Endothelial cell of umbilical vein (primary cell): ENCODE measurements around the gene PFKFB4. TPM values are rescaled to one million over a fixed set of nuclear protein-coding genes. Genes with fewer than 3 reads are reported as not detected.
A peak's percentile ranks its signal among the peaks of the same experiment; 100 is the strongest.

Source experiments
- BruUV-seq: library from RNA; stranded (reverse); fragments of 400-500 nt; replicated peaks from 2 replicates; lab custom pipeline; 2021; lab: Mats Ljungman, UMichigan
- CTCF ChIA-PET: fragments of 300-600, 350-600 bp; sonication (Branson Sonifier 250); formaldehyde crosslinking; loops from one replicate; lab custom pipeline; 2021; ENCODE audit warnings: antibody characterized with exemption, inconsistent platforms; lab: Charles Lee
- POLR2A ChIA-PET: fragments of 300-600, 350-600 bp; sonication (Branson Sonifier 250); formaldehyde crosslinking; loops from one replicate; lab custom pipeline; 2021; ENCODE audit warnings: antibody characterized with exemption, inconsistent platforms; lab: Charles Lee
- DNase-seq: peaks from one replicate; pipeline ENCODE4 v3.0.0-alpha.2; 2011; ENCODE audit warnings: low read depth, low spot score
- FAIRE-seq: peaks from 2 replicates; lab custom pipeline; 2011; peaks lifted over from hg19 to GRCh38; lab: Jason Lieb, UNC
- H2AFZ ChIP-seq: 2 replicates; pipeline ENCODE4 v1.6.0; 2012; ENCODE audit warnings: low read depth, low read length, control low read depth, inconsistent platforms
- H3K27ac ChIP-seq: 2 replicates; pipeline ENCODE4 v1.5.1; 2011; ENCODE audit warnings: low read depth, mild to moderate bottlenecking, control low read depth, low read length, moderate library complexity; ENCODE audit not compliant: insufficient read depth
- H3K27me3 ChIP-seq, 2 experiments: 2 replicates each; pipeline versions ENCODE4 v1.6.0 to v1.6.1; 2011; ENCODE audit warnings: low read length in 2 of 2, mixed read lengths in 1 of 2; ENCODE audit not compliant: control insufficient read depth in 2 of 2, insufficient read depth in 2 of 2
- H3K36me3 ChIP-seq, 2 experiments: 2 replicates in 1 of 2; 3 replicates in 1 of 2; pipeline ENCODE4 v1.5.1; 2011; ENCODE audit warnings: low read length in 2 of 2, mild to moderate bottlenecking in 1 of 2, moderate library complexity in 1 of 2; ENCODE audit not compliant: control insufficient read depth in 2 of 2, insufficient read depth in 2 of 2; ENCODE audit errors: extremely low read depth in 1 of 2
- H3K4me1 ChIP-seq: 3 replicates; pipeline ENCODE4 v1.5.1; 2011; ENCODE audit warnings: mild to moderate bottlenecking, low read length; ENCODE audit not compliant: control insufficient read depth, insufficient read depth; ENCODE audit errors: extremely low read depth
- H3K4me2 ChIP-seq: 2 replicates; pipeline ENCODE4 v1.6.1; 2011; ENCODE audit warnings: low read length, control low read depth, mixed read lengths; ENCODE audit not compliant: insufficient read depth
- H3K4me3 ChIP-seq, 3 experiments: fragments of 200-600 bp in 1 of 3; sonication (generic), shearing (Covaris generic) in 1 of 3; replicated peaks in 1 of 3; 2 replicates each; pipeline ENCODE4 v1.5.1; 2011 to 2016; ENCODE audit warnings: control low read depth in 3 of 3, low read length in 3 of 3, mild to moderate bottlenecking in 2 of 3, inconsistent platforms in 1 of 3, low read depth in 1 of 3, moderate library complexity in 1 of 3; ENCODE audit not compliant: insufficient read depth in 1 of 3
- H3K79me2 ChIP-seq: 2 replicates; pipeline ENCODE4 v1.6.0; 2012; ENCODE audit warnings: low read length, inconsistent platforms; ENCODE audit not compliant: control insufficient read depth, insufficient read depth
- H3K9ac ChIP-seq: replicated peaks from 2 replicates; pipeline ENCODE3; 2011; ENCODE audit warnings: low read length, control low read depth; ENCODE audit not compliant: insufficient read depth; ENCODE audit errors: extremely low read depth
- H3K9me1 ChIP-seq: replicated peaks from 3 replicates; pipeline ENCODE4 v1.6.0; 2011; ENCODE audit warnings: mild to moderate bottlenecking, low read length; ENCODE audit not compliant: control insufficient read depth, insufficient read depth; ENCODE audit errors: extremely low read depth
- H3K9me3 ChIP-seq: replicated peaks from 2 replicates; pipeline ENCODE4 v1.5.1; 2012; ENCODE audit warnings: low read length, inconsistent platforms; ENCODE audit not compliant: control insufficient read depth, insufficient read depth
- H4K20me1 ChIP-seq: replicated peaks from 2 replicates; pipeline ENCODE3; 2011; ENCODE audit warnings: mild to moderate bottlenecking, low read length; ENCODE audit not compliant: control insufficient read depth, insufficient read depth; ENCODE audit errors: extremely low read depth
- EZH2 ChIP-seq: IDR thresholded peaks from 2 replicates; pipeline ENCODE4 v1.6.1; 2012; ENCODE audit warnings: borderline replicate concordance, low read depth, mild to moderate bottlenecking, moderate library complexity, low read length, inconsistent platforms; ENCODE audit not compliant: severe bottlenecking
- MYC ChIP-seq: IDR thresholded peaks from one replicate; pipeline ENCODE4 v1.6.1; 2011; ENCODE audit warnings: mild to moderate bottlenecking, low read depth, low read length
- POLR2A ChIP-seq: IDR thresholded peaks from 2 replicates; pipeline ENCODE4 v1.6.1; 2012; ENCODE audit warnings: low read depth, mild to moderate bottlenecking, control low read depth, low read length
- dilution Hi-C: fragments of 300-500 bp; cut with MboI; formaldehyde crosslinking; loops from one replicate; pipeline ENCODE4 v1.15.0; 2019; ENCODE audit warnings: low sequenced_read_pairs; ENCODE audit not compliant: extremely low pct_ligation_motif_present
- intact Hi-C: fragments of 100-400 bp; cut with micrococcal nuclease; formaldehyde crosslinking; loops from one replicate; pipeline ENCODE4 v1.10.0; 2022
- polyA plus RNA-seq, 4 experiments: library from polyadenylated mRNA; depleted of rRNA in 3 of 4; stranded (reverse) in 3 of 4; unstranded in 1 of 4; fragments of >200 nt; gene quantifications; 2 replicates each; pipeline versions ENCODE4 v1.2.1 to v1.2.3, GENCODE V29; 2011 to 2012; ENCODE audit warnings: missing spikeins in 1 of 4
- total RNA-seq: library from RNA; stranded (reverse); gene quantifications from 2 replicates; pipeline ENCODE4 v1.2.3, GENCODE V29; 2021
- TF ChIP-seq, protein P1 (sequence below), 2 donors: IDR thresholded peaks; 1 replicate in 1 of 2; 2 replicates in 1 of 2; pipeline ENCODE4 v1.5.1; 2011; ENCODE audit warnings: low read length in 2 of 2, mild to moderate bottlenecking in 2 of 2, moderate library complexity in 2 of 2, control low read depth in 1 of 2, inconsistent platforms in 1 of 2, low read depth in 1 of 2; ENCODE audit not compliant: insufficient read depth in 1 of 2; ENCODE audit errors: extremely low read depth in 1 of 2

PFKFB4 gene
- total and polyA plus RNA-seq, 2 donors (not counting 3 experiments of a cell fraction or from before 2014, with no cell fraction given) = 4.0 to 4.2 TPM

- no TSS peak for BruUV-seq
- H3K9ac ChIP-seq = peak within 1 kb of the TSS; percentile 51
- H3K27ac ChIP-seq = peak within 1 kb of the TSS; percentile 76
- no peaks in the 10 kb centered on the region for H3K36me3 ChIP-seq
- TF ChIP-seq POLR2A = no peak
- TF ChIP-seq, protein P1, sequence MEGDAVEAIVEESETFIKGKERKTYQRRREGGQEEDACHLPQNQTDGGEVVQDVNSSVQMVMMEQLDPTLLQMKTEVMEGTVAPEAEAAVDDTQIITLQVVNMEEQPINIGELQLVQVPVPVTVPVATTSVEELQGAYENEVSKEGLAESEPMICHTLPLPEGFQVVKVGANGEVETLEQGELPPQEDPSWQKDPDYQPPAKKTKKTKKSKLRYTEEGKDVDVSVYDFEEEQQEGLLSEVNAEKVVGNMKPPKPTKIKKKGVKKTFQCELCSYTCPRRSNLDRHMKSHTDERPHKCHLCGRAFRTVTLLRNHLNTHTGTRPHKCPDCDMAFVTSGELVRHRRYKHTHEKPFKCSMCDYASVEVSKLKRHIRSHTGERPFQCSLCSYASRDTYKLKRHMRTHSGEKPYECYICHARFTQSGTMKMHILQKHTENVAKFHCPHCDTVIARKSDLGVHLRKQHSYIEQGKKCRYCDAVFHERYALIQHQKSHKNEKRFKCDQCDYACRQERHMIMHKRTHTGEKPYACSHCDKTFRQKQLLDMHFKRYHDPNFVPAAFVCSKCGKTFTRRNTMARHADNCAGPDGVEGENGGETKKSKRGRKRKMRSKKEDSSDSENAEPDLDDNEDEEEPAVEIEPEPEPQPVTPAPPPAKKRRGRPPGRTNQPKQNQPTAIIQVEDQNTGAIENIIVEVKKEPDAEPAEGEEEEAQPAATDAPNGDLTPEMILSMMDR (IDR thresholded peaks at IDR 0.05; ENCODE audit: extremely low read depth in 1 of 2, insufficient read depth in 1 of 2, low read depth in 1 of 2, low read length in 2 of 2) = no peak
- TF ChIP-seq EZH2 = no peak
- no peak for TF ChIP-seq MYC
- no peaks in the 10 kb centered on the region for H3K79me2 ChIP-seq
- dilution Hi-C loops (no loop called here), intact Hi-C loops (no loop called here)
- POLR2A ChIA-PET = no interaction called here
- H4K20me1 ChIP-seq = no peaks in the 10 kb centered on the region
- H3K9me1 ChIP-seq = no peaks in the 10 kb centered on the region
- no peak within 1 kb of the TSS for H3K4me3 ChIP-seq
- CTCF ChIA-PET = interaction anchor here (0.7 to 1.3 kb wide), 3 partner anchors 14 to 128 kb away, joined by 3 to 6 read pairs (median 3); no protein-coding TSS in a partner anchor
- peak within 1 kb of the TSS; percentile 38 for H3K4me2 ChIP-seq
- peak within 1 kb of the TSS; percentile 95 for H2AFZ ChIP-seq
- DNase-seq (no peak), FAIRE-seq (peak; percentile 21)
- H3K9me3 ChIP-seq = no peaks in the 10 kb centered on the region
- H3K4me1 ChIP-seq = peaks cover 21% of the 10 kb centered on the region
- no peaks in the 10 kb centered on the region for H3K27me3 ChIP-seq
These were observed 6.8 kb upstream of the PFKFB4 start, which contains the start of gene UCN2 for GRCh38 chr3:48563382-48563918. TSS of gene UCN2 (minus strand) at chr3:48563781. CDS start at chr3:48563124, 657 bp downstream.
